ENCODE data around the gene TSHZ2.

DNA sequence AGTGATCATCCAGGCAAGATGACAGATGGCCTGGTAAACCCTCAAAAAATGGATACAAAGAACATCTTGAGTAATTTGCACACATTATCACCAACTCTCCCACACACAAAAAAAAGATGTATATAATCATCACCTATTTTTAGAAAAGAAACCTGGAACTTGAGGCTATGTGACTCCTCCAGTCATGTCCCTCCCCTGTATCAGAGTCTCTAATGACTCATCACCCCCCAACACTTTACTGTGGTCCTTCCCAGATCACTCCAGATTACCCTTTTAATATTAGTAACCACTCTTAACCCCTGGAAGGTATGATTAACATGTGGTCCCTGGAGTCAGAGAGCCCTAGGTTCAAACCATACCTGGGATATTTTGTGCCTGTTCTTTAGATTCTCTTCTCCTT is 476.7 kb downstream of the TSHZ2 start:
- TF ChIP-seq, protein P1, sequence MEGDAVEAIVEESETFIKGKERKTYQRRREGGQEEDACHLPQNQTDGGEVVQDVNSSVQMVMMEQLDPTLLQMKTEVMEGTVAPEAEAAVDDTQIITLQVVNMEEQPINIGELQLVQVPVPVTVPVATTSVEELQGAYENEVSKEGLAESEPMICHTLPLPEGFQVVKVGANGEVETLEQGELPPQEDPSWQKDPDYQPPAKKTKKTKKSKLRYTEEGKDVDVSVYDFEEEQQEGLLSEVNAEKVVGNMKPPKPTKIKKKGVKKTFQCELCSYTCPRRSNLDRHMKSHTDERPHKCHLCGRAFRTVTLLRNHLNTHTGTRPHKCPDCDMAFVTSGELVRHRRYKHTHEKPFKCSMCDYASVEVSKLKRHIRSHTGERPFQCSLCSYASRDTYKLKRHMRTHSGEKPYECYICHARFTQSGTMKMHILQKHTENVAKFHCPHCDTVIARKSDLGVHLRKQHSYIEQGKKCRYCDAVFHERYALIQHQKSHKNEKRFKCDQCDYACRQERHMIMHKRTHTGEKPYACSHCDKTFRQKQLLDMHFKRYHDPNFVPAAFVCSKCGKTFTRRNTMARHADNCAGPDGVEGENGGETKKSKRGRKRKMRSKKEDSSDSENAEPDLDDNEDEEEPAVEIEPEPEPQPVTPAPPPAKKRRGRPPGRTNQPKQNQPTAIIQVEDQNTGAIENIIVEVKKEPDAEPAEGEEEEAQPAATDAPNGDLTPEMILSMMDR (conservative IDR thresholded peaks at IDR 0.05 in 1 of 2, IDR thresholded peaks at IDR 0.05 in 1 of 2; ENCODE audit: extremely low read depth in 1 of 2, insufficient read depth in 1 of 2, low read depth in 1 of 2, low read length in 2 of 2): no peak
- TF ChIP-seq EZH2 (IDR thresholded peaks at IDR 0.05; ENCODE audit: borderline replicate concordance, low read length): no peak
